PC-3 (cell line): Measurements from ENCODE around the gene PEX6.

ENCODE experiments used
- EZH2 ChIP-seq: fragments of 300-600 bp; sonication (generic); IDR thresholded peaks from one replicate; pipeline ENCODE4 v1.6.1; 2017; ENCODE audit warnings: antibody characterized with exemption, mild to moderate bottlenecking, low read length; ENCODE audit not compliant: unreplicated experiment
- TF ChIP-seq, protein P1 (sequence below): fragments of 300-600 bp; sonication (generic); conservative IDR thresholded peaks from 2 replicates; pipeline ENCODE4 v1.5.1; 2017; ENCODE audit warnings: antibody characterized with exemption, low read depth, mild to moderate bottlenecking, low read length

DNA sequence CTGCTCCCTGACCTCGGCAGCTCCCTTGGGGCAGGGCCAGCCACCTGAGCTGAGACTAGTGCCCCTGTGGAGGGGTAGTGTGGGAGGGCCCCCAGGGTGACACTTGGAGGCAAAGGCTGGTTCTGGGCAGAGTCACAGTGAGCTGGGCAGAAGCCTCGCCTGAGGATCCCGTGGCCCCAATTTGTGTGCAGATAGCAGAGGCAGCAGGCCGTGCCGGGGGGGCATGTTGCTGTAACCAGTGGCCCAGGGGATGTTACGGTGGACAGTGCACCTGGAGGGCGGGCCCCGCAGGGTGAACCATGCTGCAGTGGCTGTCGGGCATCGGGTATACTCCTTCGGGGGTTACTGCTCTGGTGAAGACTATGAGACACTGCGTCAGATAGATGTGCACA, 38.0 kb upstream of the PEX6 start:
- TF ChIP-seq, protein P1, sequence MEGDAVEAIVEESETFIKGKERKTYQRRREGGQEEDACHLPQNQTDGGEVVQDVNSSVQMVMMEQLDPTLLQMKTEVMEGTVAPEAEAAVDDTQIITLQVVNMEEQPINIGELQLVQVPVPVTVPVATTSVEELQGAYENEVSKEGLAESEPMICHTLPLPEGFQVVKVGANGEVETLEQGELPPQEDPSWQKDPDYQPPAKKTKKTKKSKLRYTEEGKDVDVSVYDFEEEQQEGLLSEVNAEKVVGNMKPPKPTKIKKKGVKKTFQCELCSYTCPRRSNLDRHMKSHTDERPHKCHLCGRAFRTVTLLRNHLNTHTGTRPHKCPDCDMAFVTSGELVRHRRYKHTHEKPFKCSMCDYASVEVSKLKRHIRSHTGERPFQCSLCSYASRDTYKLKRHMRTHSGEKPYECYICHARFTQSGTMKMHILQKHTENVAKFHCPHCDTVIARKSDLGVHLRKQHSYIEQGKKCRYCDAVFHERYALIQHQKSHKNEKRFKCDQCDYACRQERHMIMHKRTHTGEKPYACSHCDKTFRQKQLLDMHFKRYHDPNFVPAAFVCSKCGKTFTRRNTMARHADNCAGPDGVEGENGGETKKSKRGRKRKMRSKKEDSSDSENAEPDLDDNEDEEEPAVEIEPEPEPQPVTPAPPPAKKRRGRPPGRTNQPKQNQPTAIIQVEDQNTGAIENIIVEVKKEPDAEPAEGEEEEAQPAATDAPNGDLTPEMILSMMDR = no peak
- TF ChIP-seq EZH2 = no peak
